ENCODE measurements around the gene GLCCI1.

Gene GLCCI1

GRCh38 chr7:7921830-7922229, 46.8 kb upstream of the GLCCI1 start:
- no peaks in the 10 kb centered on the region for H3K79me2 ChIP-seq (ENCODE audit: control insufficient read depth, insufficient read depth, low read length, poor library complexity)
- no peak overlapping the region for H3K4me3 ChIP-seq (ENCODE audit: low read depth, low read length)
- no peak overlapping the region for H2AK5ac ChIP-seq (ENCODE audit: low read length)
- H3K4me1 ChIP-seq (ENCODE audit: control insufficient read depth in 1 of 2, insufficient read depth in 2 of 2, low read length in 2 of 2): no peaks in the 10 kb centered on the region
- no peak overlapping the region for H3K23ac ChIP-seq (ENCODE audit: low read length)
- H3K14ac ChIP-seq (ENCODE audit: low read length): no peak overlapping the region
- no peak overlapping the region for H3K4me2 ChIP-seq (ENCODE audit: low read length)
- no peaks in the 10 kb centered on the region for H3K27me3 ChIP-seq (ENCODE audit: insufficient read depth, low read length)
- no peaks in the 10 kb centered on the region for H3K36me3 ChIP-seq (ENCODE audit: control insufficient read depth in 1 of 2, insufficient read depth in 2 of 2, low read length in 2 of 2)
- H3K9ac ChIP-seq (ENCODE audit: low read length): no peak overlapping the region
- H4K8ac ChIP-seq (ENCODE audit: low read depth, low read length): no peak overlapping the region
- H3K4ac ChIP-seq (ENCODE audit: low read depth, low read length): no peak overlapping the region
- no peak overlapping the region for H2AFZ ChIP-seq (ENCODE audit: insufficient read depth, low read length, poor library complexity)
- no peaks in the 10 kb centered on the region for H3K9me3 ChIP-seq (ENCODE audit: insufficient read depth, low read depth, low read length)
- H2BK12ac ChIP-seq (ENCODE audit: low read length): no peak overlapping the region
- DNase-seq: no peak
- no peak overlapping the region for H3K27ac ChIP-seq (ENCODE audit: low read depth, low read length)
- H3K18ac ChIP-seq (ENCODE audit: low read length): no peak overlapping the region
- no peak overlapping the region for H2BK120ac ChIP-seq (ENCODE audit: insufficient read depth, low read length, poor library complexity)
- no peak overlapping the region for H2BK5ac ChIP-seq (ENCODE audit: low read depth, low read length, poor library complexity)
- no peak overlapping the region for H4K12ac ChIP-seq (ENCODE audit: low read depth, low read length)
- no peaks in the 10 kb centered on the region for H3K79me1 ChIP-seq (ENCODE audit: low read length)
- no peak overlapping the region for H4K91ac ChIP-seq (ENCODE audit: low read depth, low read length)

DNA sequence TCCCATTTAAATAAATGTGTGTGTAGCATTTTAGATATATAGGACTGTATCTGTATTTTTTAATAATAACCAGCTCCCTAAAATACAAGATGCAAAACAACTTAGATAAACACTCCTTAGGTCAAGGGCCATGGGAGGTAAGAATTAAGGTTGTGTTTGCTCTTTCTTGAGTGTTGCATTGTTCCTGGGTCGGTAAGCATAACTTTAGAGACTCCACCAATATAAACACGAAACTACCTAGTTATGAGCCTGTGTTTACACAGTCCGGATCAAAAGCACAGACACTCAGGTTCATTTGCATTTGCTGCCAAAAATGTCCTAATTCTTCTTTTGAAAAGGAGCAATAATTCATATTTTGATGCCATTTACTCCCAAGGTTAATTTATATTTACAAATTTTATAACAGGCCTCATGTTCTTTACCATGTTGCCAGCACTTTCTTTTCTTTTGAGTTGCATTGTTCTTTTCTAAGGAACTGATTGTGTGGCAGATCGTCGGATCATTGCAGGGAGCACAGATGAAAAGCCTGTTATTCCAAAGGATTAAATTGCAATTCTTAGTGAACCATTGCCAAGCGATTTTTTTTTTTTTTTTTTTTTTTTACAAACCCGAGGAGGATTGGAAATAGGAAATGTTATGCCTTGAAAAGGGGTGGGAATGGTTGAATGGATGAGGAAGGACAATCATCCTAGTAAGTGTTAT, 45.8 kb upstream of the GLCCI1 start:
- Histone ChIP-seq H2AFZ (ENCODE audit: insufficient read depth, low read length, poor library complexity) (no peak overlapping the region), H2BK120ac (ENCODE audit: insufficient read depth, low read length, poor library complexity) (no peak overlapping the region), H3K18ac (ENCODE audit: low read length) (no peak overlapping the region), H3K9me3 (ENCODE audit: insufficient read depth, low read depth, low read length) (no peaks in the 10 kb centered on the region), H2BK5ac (ENCODE audit: low read depth, low read length, poor library complexity) (no peak overlapping the region), H4K12ac (ENCODE audit: low read depth, low read length) (no peak overlapping the region), H3K79me2 (ENCODE audit: control insufficient read depth, insufficient read depth, low read length, poor library complexity) (no peaks in the 10 kb centered on the region), H3K4ac (ENCODE audit: low read depth, low read length) (no peak overlapping the region), H3K23ac (ENCODE audit: low read length) (no peak overlapping the region), H3K4me2 (ENCODE audit: low read length) (no peak overlapping the region), H3K36me3 (ENCODE audit: control insufficient read depth in 1 of 2, insufficient read depth in 2 of 2, low read length in 2 of 2) (no peaks in the 10 kb centered on the region), H4K91ac (ENCODE audit: low read depth, low read length) (no peak overlapping the region), H3K79me1 (ENCODE audit: low read length) (no peaks in the 10 kb centered on the region), H2BK12ac (ENCODE audit: low read length) (no peak overlapping the region), H2AK5ac (ENCODE audit: low read length) (no peak overlapping the region), H3K27me3 (ENCODE audit: insufficient read depth, low read length) (no peaks in the 10 kb centered on the region), H3K4me3 (ENCODE audit: low read depth, low read length) (no peak overlapping the region), H4K8ac (ENCODE audit: low read depth, low read length) (no peak overlapping the region), H3K14ac (ENCODE audit: low read length) (no peak overlapping the region), H3K4me1 (ENCODE audit: control insufficient read depth in 1 of 2, insufficient read depth in 2 of 2, low read length in 2 of 2) (no peaks in the 10 kb centered on the region), H3K27ac (ENCODE audit: low read depth, low read length) (no peak overlapping the region), H3K9ac (ENCODE audit: low read length) (no peak overlapping the region)
- no CpG with 5 or more reads among the region's 7 CpGs for WGBS (ENCODE audit: extremely low coverage, insufficient coverage, insufficient read length)
- no peak for DNase-seq

GRCh38 chr7:7923818-7924217, 44.8 kb upstream of the GLCCI1 start:
- no peak overlapping the region for H3K27ac ChIP-seq (ENCODE audit: low read depth, low read length)
- no peak for DNase-seq
- no peak overlapping the region for H3K4me2 ChIP-seq (ENCODE audit: low read length)
- H4K8ac ChIP-seq (ENCODE audit: low read depth, low read length): no peak overlapping the region
- WGBS (ENCODE audit: extremely low coverage, insufficient coverage, insufficient read length): no CpG with 5 or more reads among the region's 1 CpG
- no peak overlapping the region for H2BK12ac ChIP-seq (ENCODE audit: low read length)
- H3K23ac ChIP-seq (ENCODE audit: low read length): no peak overlapping the region
- H3K4me3 ChIP-seq (ENCODE audit: low read depth, low read length): no peak overlapping the region
- no peak overlapping the region for H2BK5ac ChIP-seq (ENCODE audit: low read depth, low read length, poor library complexity)
- H3K18ac ChIP-seq (ENCODE audit: low read length): no peak overlapping the region
- no peaks in the 10 kb centered on the region for H3K9me3 ChIP-seq (ENCODE audit: insufficient read depth, low read depth, low read length)
- H2BK120ac ChIP-seq (ENCODE audit: insufficient read depth, low read length, poor library complexity): no peak overlapping the region
- H3K79me2 ChIP-seq (ENCODE audit: control insufficient read depth, insufficient read depth, low read length, poor library complexity): no peaks in the 10 kb centered on the region
- H2AFZ ChIP-seq (ENCODE audit: insufficient read depth, low read length, poor library complexity): no peak overlapping the region
- no peak overlapping the region for H4K12ac ChIP-seq (ENCODE audit: low read depth, low read length)
- H3K4me1 ChIP-seq (ENCODE audit: control insufficient read depth in 1 of 2, insufficient read depth in 2 of 2, low read length in 2 of 2): no peaks in the 10 kb centered on the region
- no peaks in the 10 kb centered on the region for H3K36me3 ChIP-seq (ENCODE audit: control insufficient read depth in 1 of 2, insufficient read depth in 2 of 2, low read length in 2 of 2)
- H4K91ac ChIP-seq (ENCODE audit: low read depth, low read length): no peak overlapping the region
- H3K27me3 ChIP-seq (ENCODE audit: insufficient read depth, low read length): no peaks in the 10 kb centered on the region
- H3K4ac ChIP-seq (ENCODE audit: low read depth, low read length): no peak overlapping the region
- H3K79me1 ChIP-seq (ENCODE audit: low read length): no peaks in the 10 kb centered on the region
- H3K14ac ChIP-seq (ENCODE audit: low read length): no peak overlapping the region
- no peak overlapping the region for H3K9ac ChIP-seq (ENCODE audit: low read length)
- H2AK5ac ChIP-seq (ENCODE audit: low read length): no peak overlapping the region

- no peak overlapping the region for H4K91ac ChIP-seq (ENCODE audit: low read depth, low read length)
- H3K4me3 ChIP-seq (ENCODE audit: low read depth, low read length): no peak overlapping the region
- H3K9me3 ChIP-seq (ENCODE audit: insufficient read depth, low read depth, low read length): no peaks in the 10 kb centered on the region
- no peaks in the 10 kb centered on the region for H3K79me2 ChIP-seq (ENCODE audit: control insufficient read depth, insufficient read depth, low read length, poor library complexity)
- no peaks in the 10 kb centered on the region for H3K79me1 ChIP-seq (ENCODE audit: low read length)
- H3K18ac ChIP-seq (ENCODE audit: low read length): no peak overlapping the region
- H3K4ac ChIP-seq (ENCODE audit: low read depth, low read length): no peak overlapping the region
- H2AFZ ChIP-seq (ENCODE audit: insufficient read depth, low read length, poor library complexity): no peak overlapping the region
- H3K14ac ChIP-seq (ENCODE audit: low read length): no peak overlapping the region
- H4K12ac ChIP-seq (ENCODE audit: low read depth, low read length): no peak overlapping the region
- H3K4me2 ChIP-seq (ENCODE audit: low read length): no peak overlapping the region
- H3K9ac ChIP-seq (ENCODE audit: low read length): no peak overlapping the region
- no peak overlapping the region for H2BK120ac ChIP-seq (ENCODE audit: insufficient read depth, low read length, poor library complexity)
- H3K27ac ChIP-seq (ENCODE audit: low read depth, low read length): no peak overlapping the region
- H4K8ac ChIP-seq (ENCODE audit: low read depth, low read length): no peak overlapping the region
- no peaks in the 10 kb centered on the region for H3K4me1 ChIP-seq (ENCODE audit: control insufficient read depth in 1 of 2, insufficient read depth in 2 of 2, low read length in 2 of 2)
- no peak overlapping the region for H3K23ac ChIP-seq (ENCODE audit: low read length)
- no peaks in the 10 kb centered on the region for H3K36me3 ChIP-seq (ENCODE audit: control insufficient read depth in 1 of 2, insufficient read depth in 2 of 2, low read length in 2 of 2)
- H2AK5ac ChIP-seq (ENCODE audit: low read length): no peak overlapping the region
- no peak for DNase-seq
- no peaks in the 10 kb centered on the region for H3K27me3 ChIP-seq (ENCODE audit: insufficient read depth, low read length)
- H2BK5ac ChIP-seq (ENCODE audit: low read depth, low read length, poor library complexity): no peak overlapping the region
- H2BK12ac ChIP-seq (ENCODE audit: low read length): no peak overlapping the region
These were observed 44.3 kb upstream of the GLCCI1 start for GRCh38 chr7:7924303-7924702.

Data from trophoblast cell (in vitro differentiated cells and primary cell).